GM18520 (cell line): ENCODE measurements around the gene FRAS1.

ENCODE experiments used
- ATAC-seq: cut with Tn5 transposase; IDR thresholded peaks from one replicate; pipeline ENCODE4 v1.9.1; 2021; ENCODE audit not compliant: unreplicated experiment

The FRAS1 gene

DNA sequence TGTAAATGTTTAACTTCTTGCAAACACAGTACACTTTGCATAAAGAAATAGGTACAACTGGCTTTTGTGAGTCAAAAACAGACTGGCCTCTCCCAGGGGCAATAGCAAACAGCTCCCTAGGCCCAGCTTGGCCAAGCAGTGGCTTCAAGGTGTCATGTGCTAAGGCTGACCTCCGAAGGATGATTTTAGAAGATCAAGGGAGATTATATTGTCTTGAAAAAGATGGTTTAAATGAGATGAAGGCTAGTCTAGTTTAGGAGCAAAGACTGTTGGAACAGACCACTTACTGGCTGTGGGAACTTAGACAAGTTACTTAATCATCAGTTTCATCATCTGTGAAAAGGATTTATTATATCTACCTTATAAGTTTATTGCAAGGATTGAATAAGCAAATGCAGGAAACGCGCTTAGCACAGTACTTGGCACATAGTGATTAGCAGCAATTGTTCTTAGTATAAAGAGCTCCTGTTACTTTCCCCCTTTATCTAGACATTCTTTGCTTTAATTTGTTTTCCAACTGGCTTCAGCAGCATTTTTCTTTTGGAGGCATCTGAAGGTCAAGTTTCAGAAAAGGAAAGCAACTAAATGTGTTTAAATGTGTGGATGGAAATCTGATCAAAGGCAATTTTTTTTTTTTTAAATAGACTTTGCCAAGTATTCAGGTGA lies 511.6 kb downstream of the FRAS1 start:
- ATAC-seq = peak; percentile 65

DNA sequence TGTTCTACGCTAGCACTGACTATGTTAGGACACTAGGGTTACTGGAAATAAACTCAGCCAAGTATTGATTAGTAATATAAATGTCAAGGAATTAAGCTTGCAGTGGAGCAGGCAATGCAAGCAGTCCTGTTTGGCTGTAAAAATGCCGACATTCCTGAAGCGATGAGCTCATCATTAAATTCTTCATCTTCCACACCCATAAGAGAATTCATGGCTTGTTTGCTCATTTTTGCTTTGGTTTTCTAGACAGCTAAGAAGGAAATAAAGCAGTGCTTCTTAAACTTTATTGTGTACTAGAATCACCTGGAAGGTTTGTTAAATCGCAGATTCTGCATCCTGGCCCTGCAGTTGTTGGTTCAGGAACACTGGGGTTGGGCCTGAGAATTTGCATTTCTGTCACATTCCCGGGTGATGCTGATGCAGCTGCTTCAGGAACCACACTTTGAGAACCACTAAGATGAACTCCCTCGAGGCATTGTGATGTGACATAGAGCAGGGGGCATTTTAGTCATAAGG lies 512.2 kb downstream of the FRAS1 start:
- ATAC-seq = no peak

DNA sequence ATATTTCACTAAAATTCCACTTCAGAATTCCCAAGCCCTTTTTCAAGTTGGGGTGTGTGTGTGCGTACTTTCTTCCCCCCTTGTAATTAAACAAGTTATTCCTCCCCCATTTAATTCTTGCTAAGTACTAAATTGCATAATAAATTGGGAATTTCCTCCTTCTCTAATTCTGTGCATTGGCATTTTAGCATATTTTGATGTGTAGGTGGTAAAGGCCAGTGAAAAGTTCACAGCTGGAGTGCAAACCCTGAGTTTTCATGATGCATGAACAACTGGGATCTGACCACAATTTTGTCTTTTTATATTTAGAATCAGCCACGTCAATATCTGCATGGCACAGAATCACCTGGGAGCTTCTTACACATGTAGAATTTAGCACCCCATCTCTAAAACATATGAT lies 513.0 kb downstream of the FRAS1 start:
- no peak for ATAC-seq

DNA sequence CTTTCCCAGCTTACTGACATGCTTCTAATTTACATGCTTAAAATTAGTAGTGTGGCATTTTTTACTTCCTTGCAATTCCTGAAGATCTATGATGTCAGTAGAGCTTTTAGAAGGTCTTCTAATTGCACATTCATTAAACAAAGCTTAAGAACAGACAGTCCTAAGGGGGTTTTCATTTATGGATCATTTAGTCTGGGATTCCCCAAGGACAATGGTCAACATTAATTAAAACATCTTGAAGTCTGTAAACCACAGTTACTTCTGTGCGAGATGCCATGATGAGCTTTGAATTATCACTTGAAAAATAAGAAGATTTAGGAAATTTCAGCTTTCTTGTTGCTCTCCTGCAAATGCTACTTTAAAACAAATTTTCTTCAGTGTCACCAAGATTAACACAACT lies 514.7 kb downstream of the FRAS1 start:
- no peak for ATAC-seq

DNA sequence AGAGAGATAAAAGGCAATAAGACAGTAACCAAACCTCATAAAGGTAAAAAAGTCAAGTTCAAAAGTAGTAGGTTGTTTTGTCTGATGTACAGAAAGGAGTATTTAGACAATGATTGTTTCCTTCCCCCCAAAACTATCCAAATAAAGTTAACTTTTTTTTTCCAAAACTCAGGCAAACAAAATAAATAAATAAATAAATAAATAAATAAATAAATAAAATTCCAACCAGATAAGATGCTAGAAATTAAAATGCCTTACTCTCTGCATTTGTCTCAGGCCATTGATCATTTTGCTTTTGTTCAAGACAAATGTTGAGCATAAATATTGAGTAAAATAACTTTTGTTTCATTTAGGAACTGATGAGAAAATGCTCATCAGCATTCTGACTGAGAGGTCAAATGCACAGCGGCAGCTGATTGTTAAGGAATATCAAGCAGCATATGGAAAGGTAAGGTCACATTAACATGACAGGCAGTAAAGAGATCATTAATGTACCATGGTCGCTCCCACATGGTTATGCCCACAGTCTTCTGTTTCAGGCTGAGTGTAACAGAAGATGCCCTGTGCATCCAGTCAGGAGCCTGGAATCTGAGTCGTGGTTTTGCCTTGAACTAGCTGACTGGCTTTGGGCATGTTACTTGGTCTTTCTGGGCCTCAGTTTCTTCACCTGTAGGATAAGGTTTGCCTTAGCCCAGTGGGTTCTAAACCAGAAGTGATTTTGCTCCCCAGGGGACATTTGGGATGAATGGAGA lies 521.7 kb downstream of the FRAS1 start:
- no peak for ATAC-seq

DNA sequence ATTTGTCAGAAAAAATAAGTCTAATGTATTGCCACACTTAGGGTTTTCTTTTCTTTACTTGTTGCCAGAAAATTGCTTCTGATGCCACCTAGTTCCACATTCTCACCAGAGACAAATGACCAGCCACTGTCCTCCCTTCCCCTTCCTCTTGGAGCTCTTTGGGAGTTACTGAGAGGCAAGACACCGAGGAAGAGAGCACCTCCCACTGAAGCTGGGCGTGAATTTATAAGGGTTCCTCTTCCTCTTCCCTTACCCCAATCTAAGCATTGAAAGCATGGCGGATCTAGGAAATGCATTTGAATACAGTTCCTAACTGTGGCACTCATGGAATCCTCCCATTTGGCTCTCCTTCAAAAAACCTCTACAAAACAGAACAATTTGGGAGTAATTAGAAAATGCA lies 524.5 kb downstream of the FRAS1 start:
- no peak for ATAC-seq

DNA sequence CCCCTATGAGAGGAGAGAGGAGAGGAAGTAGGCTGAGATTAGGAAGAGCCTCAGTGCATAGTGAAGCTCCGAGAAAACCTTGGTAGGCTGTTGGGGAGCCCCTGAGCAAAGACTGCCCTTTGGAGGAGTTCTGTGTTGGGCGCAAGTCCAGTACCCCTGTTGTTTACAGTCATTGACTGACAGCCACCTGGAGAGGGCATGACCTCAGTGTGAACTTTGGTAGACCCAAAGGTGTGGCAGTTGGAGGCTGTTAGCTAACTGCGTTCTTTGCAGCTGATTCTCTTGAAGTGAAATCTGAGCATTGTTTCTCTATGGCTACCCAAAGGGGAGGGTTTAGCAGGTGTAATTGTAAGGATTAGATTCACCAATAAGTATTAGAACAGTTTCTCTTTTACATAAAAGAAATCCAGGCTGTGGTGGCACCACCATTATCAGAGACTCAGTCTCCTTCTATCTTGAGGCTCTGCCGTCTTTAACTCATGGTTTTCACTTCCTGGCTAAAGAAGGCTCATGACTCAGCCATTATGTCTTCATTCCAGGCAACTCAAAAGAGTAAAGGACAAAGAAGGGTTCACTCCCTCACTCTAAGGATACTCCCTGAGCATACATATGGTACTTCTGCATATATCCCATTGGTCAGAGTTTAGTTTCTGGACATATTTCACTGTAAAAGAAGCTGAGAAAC lies 527.9 kb downstream of the FRAS1 start:
- ATAC-seq = no peak

DNA sequence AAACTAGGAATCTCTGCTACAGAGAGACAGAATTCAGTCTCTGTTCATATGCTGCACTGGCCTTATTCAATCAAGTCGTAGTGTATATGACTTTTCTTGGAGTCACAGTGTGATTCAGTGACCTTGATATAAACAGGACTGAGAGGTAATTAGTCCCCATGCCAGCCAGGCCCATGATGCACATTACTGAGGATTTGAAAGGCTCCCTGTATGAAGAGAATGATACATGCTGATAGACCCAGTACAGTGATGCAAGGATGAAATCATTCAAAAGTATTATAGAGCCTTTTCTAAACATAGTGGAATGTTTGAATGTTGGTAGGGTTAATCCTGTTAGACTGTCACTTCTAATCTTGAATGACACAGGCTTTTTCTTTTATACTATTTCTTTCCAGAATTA lies 528.5 kb downstream of the FRAS1 start:
- no peak for ATAC-seq

DNA sequence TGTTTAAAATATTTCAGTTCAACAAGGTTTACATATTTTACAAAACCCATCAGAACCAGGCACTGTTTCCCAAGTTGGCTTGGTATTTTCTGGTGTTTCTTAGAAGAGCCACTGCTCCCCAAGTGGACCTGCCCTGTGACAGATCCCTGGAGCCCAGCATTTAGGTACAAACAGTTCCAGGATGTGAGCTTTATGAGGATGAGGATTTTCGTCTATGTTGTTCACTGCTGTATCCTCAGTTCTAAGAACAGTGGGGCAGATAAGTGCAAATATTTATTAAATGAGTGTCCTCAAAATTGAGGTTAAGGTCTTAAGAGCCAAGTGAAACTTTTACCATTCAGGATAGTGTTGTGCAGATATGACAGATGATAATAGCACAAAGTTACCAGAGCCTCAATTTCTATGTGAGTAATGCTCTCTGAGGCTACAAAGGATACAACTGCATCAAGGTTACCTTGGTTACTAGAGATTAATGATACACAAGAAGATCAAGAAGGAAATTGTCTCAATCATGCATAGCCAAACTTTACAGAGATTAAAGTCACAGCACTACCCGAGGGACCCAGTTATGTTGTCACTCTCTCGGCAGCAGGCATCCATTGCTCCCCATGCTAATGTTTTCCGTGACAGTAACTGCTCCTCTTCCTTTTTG lies 531.9 kb downstream of the FRAS1 start:
- ATAC-seq = no peak

DNA sequence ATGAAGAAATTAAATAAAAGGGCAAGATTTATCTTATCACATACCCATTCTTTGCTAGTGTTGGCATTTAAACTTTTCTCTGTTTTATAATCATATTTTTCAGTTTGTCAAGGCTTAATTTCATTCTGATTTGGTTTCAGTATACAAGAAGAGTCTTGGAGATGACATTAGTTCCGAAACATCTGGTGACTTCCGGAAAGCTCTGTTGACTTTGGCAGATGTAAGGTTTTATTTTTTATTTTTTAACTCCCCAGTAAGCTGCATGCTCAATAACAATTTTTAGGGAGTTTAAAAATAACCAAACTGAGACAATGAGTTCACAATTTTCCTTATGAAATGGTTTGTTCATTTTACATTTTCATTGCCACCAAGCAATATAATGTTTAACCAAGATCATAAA lies 534.3 kb downstream of the FRAS1 start:
- no peak for ATAC-seq

DNA sequence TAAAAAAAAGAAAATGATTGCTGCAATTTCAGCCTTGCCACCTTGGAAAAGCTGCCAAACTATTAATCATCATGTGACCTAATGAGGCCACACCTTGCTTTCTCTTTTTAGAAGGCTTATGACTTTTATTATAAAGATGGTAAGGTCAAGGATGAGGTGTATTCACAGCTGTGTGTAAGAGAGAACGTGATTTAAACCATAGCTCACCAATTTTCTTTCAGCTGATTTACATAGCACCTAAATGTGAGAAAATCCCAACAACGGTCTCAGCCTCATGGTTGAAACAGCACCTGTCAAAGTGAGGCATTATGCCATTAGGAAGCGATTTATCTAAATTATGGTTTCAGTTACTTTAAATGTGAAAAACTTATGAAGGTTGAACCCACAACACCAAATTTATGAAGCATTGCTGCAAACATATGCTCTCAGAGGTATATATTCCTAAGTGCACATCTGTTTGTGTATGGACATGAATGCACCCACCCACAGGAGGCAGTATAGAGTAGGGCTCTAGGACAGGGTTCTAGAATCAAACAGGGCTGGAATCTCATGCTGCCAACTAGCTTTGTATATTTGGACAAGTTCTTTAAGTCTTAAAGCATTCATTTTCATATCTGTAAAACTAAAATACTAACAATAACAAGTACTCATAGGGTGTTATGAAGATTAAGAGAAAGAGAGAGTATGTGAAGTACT lies 535.1 kb downstream of the FRAS1 start:
- ATAC-seq = no peak
